GM18520 (cell line): ENCODE data around the gene SPTY2D1.
"Not testable (repeated sequence)": the region's sequence is repeated elsewhere in the genome, so short reads cannot be mapped to it uniquely, and the experiment has no call there.

Experiments used
- ATAC-seq: cut with Tn5 transposase; IDR thresholded peaks from one replicate; pipeline ENCODE4 v1.9.1; 2021; ENCODE audit not compliant: unreplicated experiment

The SPTY2D1 gene

GRCh38 chr11:18618342-18619025, 15.7 kb downstream of the SPTY2D1 start:
- ATAC-seq, result no peak

- no peak for ATAC-seq
Measured at GRCh38 chr11:18617688-18618341, 16.3 kb downstream of the SPTY2D1 start.

DNA sequence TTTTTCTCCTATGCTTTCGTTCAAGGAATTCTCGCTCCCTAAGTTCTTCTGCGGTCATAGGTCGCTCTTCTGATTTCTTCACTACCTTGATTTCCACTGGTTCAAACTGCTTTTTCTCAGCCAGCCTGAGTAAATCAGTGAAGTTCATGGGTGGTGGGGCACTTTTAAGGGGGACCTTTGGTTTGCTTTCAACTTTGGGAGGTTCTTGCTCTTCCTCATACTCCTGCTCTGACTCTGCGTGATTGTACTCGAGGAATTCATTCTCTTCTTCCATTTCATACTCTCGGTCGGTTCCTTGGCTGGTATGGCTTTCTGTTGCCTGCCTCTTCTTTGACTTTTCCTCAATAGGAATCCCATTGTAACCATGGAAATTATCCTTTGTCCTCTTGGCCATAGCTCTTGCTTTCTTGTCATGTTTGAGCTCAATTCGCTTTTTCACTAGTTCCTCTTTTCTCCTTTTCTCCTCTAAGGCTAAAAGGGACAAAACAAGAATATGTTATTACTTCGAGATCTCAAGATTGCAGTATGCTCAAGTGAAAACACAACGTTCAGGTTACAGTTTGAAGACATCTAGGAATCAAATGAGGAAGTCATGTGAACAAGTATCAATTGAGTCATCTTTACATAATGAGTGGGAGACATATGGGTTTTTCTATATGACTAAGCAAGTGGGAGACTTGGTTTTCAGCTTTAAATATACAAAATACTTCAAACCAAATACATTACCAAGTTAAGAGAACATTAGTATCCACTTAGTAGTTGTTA, 18.3 kb downstream of the SPTY2D1 start:
- peak; percentile 92 for ATAC-seq

DNA sequence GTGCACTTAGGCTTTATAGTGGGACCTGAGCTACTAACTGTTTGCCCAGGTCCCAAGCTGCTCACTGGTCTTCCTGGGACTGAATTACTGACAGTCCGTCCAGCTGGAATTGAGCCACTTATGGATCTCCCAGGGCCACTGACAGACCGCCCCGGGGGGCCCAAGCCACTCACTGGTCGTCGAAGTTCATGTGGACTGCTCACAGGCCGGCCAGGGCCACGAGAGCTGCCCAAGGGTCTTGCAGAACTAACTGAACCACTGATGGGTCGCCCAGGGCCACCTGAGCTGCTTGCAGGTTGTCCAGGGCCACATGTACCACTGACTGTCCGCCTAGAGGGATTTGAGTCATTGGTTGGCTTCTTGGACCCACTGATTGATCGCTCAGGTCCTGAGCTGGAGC, 19.5 kb downstream of the SPTY2D1 start:
- ATAC-seq, result no peak

- no peak for ATAC-seq
Measured at GRCh38 chr11:18612394-18612793, 21.7 kb downstream of the SPTY2D1 start.

DNA sequence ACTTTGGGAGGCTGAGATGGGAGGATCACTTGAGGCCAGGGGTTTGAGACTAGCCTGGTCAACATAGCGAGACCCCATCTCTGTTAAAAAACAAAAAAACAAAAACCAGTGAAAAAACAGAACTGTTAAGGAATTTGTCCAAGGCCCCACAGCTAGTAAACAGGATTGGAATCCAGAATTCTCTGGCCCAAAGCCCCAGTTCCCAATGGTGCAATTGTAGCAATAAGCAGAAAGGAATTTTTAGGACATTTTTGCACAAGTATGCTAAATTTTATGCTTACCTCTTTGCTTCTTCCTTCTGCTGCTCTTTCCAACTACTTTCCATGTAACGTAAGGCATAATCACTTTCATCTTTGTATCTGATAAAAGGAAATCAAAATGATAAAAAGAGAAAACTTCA, 22.9 kb downstream of the SPTY2D1 start:
- ATAC-seq, result no peak

GRCh38 chr11:18608376-18608775, 25.8 kb downstream of the SPTY2D1 start:
- no peak for ATAC-seq

DNA sequence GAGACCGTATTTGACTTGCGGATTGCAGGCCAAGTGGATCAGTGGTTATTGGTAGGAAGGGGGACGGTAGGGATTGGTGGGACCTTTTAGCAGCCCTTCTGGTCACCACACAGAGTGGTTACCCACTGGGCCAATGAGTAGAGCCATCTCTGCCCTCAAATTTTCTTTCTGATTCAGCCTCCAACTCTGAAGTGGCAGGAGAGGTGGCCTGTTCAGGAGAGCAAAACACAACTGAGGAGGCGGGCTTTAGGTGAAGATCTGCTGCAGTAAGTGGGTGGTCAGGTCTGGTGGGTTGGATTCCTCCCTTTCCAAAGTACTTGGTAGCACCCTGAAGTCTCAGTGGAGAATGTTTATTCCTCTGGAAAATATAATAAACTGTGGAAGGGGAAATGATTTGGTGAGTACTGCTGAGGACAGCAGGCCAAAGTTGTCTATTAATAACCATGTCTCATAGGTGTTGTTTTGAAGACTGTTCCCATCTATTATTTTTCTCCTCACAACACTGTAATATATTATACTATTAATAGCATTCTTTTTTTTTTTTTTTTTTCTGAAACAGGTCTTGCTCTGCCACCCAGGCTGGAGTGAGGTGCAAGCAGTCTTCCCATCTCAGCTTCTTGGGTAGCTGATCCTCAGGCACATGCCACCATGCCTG, 33.1 kb downstream of the SPTY2D1 start:
- no peak for ATAC-seq

GRCh38 chr11:18599739-18600230, 34.4 kb downstream of the SPTY2D1 start, which contains the start of gene MISFA:
Gene MISFA, plus strand, starts transcription at chr11:18599789. Its CDS starts 140 bp downstream, at chr11:18599929.
- no peak for ATAC-seq

- no peak for ATAC-seq
Measured at GRCh38 chr11:18594999-18595749, 39.0 kb downstream of the SPTY2D1 start.

GRCh38 chr11:18594088-18594487, 40.1 kb downstream of the SPTY2D1 start:
- not testable (repeated sequence) for ATAC-seq

DNA sequence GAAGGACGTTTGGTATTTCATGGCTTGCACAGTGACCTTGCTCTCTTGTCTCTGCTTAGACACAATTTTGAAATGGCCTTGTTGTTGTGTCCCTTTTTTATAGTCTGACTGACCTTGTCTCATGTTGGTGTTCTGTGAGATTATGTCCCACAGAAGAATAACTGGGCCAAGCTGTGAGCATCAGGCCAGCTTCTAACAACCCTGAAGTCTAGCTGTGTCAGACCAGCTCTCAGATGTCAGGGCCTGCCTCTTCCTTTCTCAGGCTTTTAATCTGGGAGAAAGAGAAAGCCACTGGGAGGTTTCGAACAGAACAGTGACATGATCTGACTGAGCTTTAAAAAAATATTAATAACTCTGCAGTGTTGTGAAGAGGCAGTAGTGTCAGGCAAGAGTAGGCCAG, 43.6 kb downstream of the SPTY2D1 start:
- ATAC-seq, result no peak

DNA sequence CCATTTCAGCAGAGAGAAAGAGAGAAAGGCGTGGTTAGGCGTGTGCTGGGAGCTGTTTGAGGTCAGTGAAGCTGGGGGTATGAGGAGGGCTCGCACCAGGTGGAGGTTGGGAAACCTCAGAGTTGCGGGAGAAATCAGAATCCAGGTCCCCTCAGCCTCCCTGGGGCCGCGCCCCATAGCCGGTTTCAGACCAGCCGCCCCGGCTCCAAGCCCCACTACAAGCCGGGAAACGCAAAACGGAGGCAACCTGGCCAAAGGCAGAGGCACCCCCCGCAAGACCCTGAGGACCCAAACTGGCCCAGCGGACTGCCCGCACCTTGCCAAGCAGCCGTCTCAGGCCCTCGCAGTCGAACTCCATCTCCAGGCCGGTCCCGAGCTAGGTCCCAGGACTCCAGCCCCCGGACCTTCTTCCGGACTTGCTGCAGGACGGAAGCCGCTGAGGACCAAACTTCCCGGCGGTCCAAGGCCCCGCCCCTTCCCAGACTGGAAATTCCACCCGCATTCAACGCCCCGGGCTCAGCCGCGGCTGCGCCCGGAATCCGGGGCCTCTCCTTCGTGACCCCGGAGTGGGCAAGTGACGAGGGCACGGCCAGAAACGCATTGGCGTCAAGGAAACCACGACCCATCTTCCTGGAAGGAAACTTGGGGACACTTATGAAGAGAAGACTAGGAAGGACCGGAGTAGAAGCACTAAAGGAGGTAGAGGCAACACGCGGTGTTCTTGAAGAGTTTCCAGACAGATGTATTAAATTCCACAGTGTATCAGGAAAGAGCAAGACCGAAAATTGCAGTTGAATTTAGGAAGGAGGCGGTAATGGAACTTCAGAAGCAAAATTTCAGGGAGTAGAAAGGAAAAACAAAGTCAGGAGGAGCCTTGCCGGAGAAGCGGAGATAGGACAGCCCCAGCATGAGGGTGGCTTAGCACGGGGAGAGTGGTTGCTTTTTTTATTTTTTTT, 45.6 kb downstream of the SPTY2D1 start, which contains the start of gene UEVLD:
UEVLD (minus strand) TSS at position 438 of the 956 bp plus-strand sequence; CDS start at position 358, 80 bp downstream.
- ATAC-seq, result no peak

- no peak for ATAC-seq
Measured at GRCh38 chr11:18581825-18582224, 52.3 kb downstream of the SPTY2D1 start.

DNA sequence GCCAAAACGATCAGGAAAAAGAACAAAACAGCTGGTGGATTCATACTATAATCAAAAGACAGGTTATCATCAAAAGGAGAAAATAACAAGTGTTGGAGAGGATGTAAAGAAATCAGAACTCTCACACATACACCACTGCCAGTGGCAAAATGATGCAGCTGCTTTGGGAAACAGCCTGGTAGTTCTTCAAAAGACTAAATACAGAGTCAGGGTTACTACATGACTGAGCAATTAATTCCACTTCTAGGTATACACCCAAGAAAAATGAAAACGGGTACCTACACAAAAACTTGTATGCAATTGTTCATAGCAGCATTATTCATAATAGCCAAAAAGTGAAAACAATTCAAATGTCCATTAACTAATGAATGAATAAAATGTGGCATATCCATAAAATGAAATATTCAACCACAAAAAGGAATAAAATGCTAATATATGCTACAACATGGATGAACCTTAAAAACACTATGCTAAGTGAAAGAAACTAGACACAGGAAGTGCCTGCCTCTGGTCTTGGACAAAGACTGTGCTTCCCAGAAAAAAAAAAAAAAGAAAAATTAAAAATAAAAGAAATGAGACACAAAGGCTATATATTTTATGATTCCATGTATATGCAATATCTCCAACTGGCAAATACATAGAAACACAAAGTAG, 53.9 kb downstream of the SPTY2D1 start:
- no peak for ATAC-seq

GRCh38 chr11:18578975-18579598, 55.1 kb downstream of the SPTY2D1 start:
- ATAC-seq, result no peak

DNA sequence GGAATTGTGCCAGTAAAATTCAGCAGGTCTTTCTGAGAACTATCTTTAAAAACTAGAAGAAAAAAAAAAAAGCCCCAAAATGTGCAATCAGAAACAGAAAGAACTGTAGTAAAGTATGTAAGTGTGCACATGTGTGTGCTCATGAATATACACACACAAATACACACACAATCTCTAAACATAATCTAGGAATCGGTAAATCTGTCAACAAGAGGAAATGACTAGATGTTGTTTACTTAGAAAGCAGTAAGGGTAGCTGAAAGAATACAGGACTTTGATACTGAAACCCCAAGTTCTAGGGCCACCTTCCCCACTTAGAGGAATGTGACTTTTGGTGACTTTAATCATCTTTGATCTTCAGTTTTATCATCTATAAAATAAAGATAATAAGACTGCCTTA, 58.8 kb downstream of the SPTY2D1 start:
- ATAC-seq, result no peak

DNA sequence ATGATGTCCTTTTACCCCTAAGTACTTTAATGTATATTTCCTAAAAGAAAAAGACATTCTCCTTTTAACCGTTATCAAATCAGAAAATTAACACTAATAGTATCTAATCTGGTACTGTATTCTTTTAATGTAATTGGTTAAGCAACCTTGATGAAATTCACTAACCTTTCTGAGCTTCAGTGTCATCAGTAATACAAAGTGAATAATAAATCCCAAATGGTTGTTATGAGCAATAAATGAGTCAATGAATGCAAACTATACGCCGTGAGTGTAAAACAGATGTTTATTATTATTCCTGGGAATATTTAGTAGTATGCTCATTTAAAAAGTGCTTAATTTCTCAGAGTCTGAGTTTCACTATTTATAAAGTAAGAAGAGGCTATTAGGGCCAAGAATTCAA, 67.1 kb downstream of the SPTY2D1 start:
- no peak for ATAC-seq
